Sigmoid colon (tissue), 7 donors: ENCODE results near the gene ACSL4. TPM values are rescaled to one million over a fixed set of nuclear protein-coding genes. Genes with fewer than 3 reads are reported as not detected.
A peak's percentile ranks its signal among the peaks of the same experiment; 100 is the strongest.

Source experiments
- DNase-seq: peaks from one replicate; pipeline ENCODE4 v3.0.0-alpha.2; 2019
- H3K27ac ChIP-seq, 4 donors: fragments of 200-600 bp; sonication (generic); one replicate each; pipeline ENCODE4 v1.5.1; 2016 to 2019; ENCODE audit warnings: mild to moderate bottlenecking in 1 of 4
- H3K27me3 ChIP-seq, 3 donors: fragments of 200-600 bp; sonication (generic); one replicate each; pipeline ENCODE4 v1.5.1; 2019; ENCODE audit warnings: mild to moderate bottlenecking in 1 of 3
- H3K36me3 ChIP-seq, 4 donors: fragments of 200-600 bp; sonication (generic); one replicate each; pipeline ENCODE4 v1.5.1; 2016 to 2019
- H3K4me1 ChIP-seq, 4 donors: fragments of 200-600 bp; sonication (generic); one replicate each; pipeline ENCODE4 v1.5.1; 2017 to 2019
- H3K4me3 ChIP-seq, 4 donors: fragments of 200-600 bp; sonication (generic); one replicate each; pipeline ENCODE4 v1.5.1; 2017 to 2019; ENCODE audit warnings: mild to moderate bottlenecking in 2 of 4, moderate library complexity in 1 of 4
- H3K9me3 ChIP-seq, 4 donors: fragments of 200-600 bp in 3 of 4; sonication (generic) in 3 of 4; one replicate each; pipeline versions ENCODE4 v1.5.1 to v1.6.1; 2013 to 2019
- CTCF ChIP-seq, 4 experiments: fragments of 450-650 bp in 3 of 4; fragments of 200-600 bp in 1 of 4; IDR thresholded peaks; one replicate each; pipeline ENCODE4 v1.5.1; 2016 to 2019; ENCODE audit warnings: antibody characterized with exemption in 4 of 4, mild to moderate bottlenecking in 3 of 4, moderate library complexity in 2 of 4
- EP300 ChIP-seq, 4 donors: sonication (generic); formaldehyde crosslinking; IDR thresholded peaks; one replicate each; pipeline ENCODE4 v1.6.1; 2017; ENCODE audit warnings: antibody characterized with exemption in 4 of 4
- POLR2A ChIP-seq, 2 donors: fragments of 450-650 bp; IDR thresholded peaks; one replicate each; pipeline ENCODE4 v1.6.1; 2016; ENCODE audit warnings: antibody characterized with exemption in 2 of 2, mild to moderate bottlenecking in 2 of 2, moderate library complexity in 2 of 2
- POLR2AphosphoS5 ChIP-seq, 4 donors: sonication (generic); formaldehyde crosslinking; IDR thresholded peaks; one replicate each; pipeline ENCODE4 v1.6.1; 2017; ENCODE audit warnings: antibody characterized with exemption in 4 of 4
- WGBS, 2 donors: extraction: QIAGEN DNeasy Blood & Tissue Kit; methylation state at CpG; one replicate each; pipeline ENCODE4 v1.1.7; 2013; 5-methylcytosine and 5-hydroxymethylcytosine counted together
- intact Hi-C: fragments of 100-400 bp; cut with DNase I; formaldehyde crosslinking; loops from one replicate; pipeline ENCODE4 v1.15.1; 2023
- polyA plus RNA-seq, 3 donors: library from polyadenylated mRNA; stranded (reverse); fragments of 200-250 nt; gene quantifications; one replicate each; pipeline ENCODE4 v1.2.3, GENCODE V29; 2013
- total RNA-seq, 4 donors: library from RNA; depleted of rRNA; stranded (reverse); fragments of >200 nt; gene quantifications; one replicate each; pipeline ENCODE4 v1.1.0, GENCODE V29; 2016
- donor health status: healthy with polysubstance abuse.
- donor health status: Bipolar disorder and iron deficiency.
- donor health status: healthy.

The ACSL4 gene
- total and polyA plus RNA-seq, 7 donors = 6.9 to 45.3 (median 31.3) TPM

- intact Hi-C loops = no loop called here
- no peak overlapping the region for H3K4me3 ChIP-seq
- TF ChIP-seq EP300 (IDR thresholded peaks at IDR 0.05) (no peak), POLR2A (IDR thresholded peaks at IDR 0.05) (no peak), CTCF (IDR thresholded peaks at IDR 0.05) (no peak), POLR2AphosphoS5 (IDR thresholded peaks at IDR 0.05) (no peak)
- peaks cover 0 to 26% (median 13%) of the 10 kb centered on the region in 4 donors for H3K4me1 ChIP-seq
- H3K27ac ChIP-seq = no peak overlapping the region
- no peaks in the 10 kb centered on the region for H3K9me3 ChIP-seq
- no peaks in the 10 kb centered on the region for H3K27me3 ChIP-seq
- DNase-seq = no peak
- no peaks in the 10 kb centered on the region for H3K36me3 ChIP-seq
- WGBS, 2 donors = 80 to 94% methylated on average over 2 of the region's 2 CpGs
Observed at GRCh38 chrX:109719264-109719663, 13.8 kb downstream of the ACSL4 start.

- no peak for DNase-seq
- Histone ChIP-seq H3K27ac (peak overlapping the region in 2 of 4 donors; percentile 41 to 42), H3K9me3 (no peaks in the 10 kb centered on the region), H3K4me3 (no peak overlapping the region), H3K36me3 (no peaks in the 10 kb centered on the region), H3K27me3 (no peaks in the 10 kb centered on the region), H3K4me1 (peaks cover 0 to 28% (median 18%) of the 10 kb centered on the region in 4 donors)
- TF ChIP-seq POLR2AphosphoS5 (IDR thresholded peaks at IDR 0.05) = no peak
- TF ChIP-seq POLR2A (IDR thresholded peaks at IDR 0.05) = no peak
- no peak for TF ChIP-seq CTCF (IDR thresholded peaks at IDR 0.05)
- no peak for TF ChIP-seq EP300 (IDR thresholded peaks at IDR 0.05)
- intact Hi-C loops = no loop called here
- 42 to 58% methylated on average over 1 of the region's 1 CpG for WGBS, 2 donors
Observed at GRCh38 chrX:109716431-109717028, 16.5 kb downstream of the ACSL4 start.

GRCh38 chrX:109714340-109714958, 18.6 kb downstream of the ACSL4 start:
- Histone ChIP-seq H3K4me3 (no peak overlapping the region), H3K27me3 (no peaks in the 10 kb centered on the region), H3K27ac (peak overlapping the region in 2 of 4 donors; percentile 31 to 32), H3K9me3 (no peaks in the 10 kb centered on the region), H3K36me3 (no peaks in the 10 kb centered on the region), H3K4me1 (peaks cover 0 to 28% (median 18%) of the 10 kb centered on the region in 4 donors)
- TF ChIP-seq EP300 (IDR thresholded peaks at IDR 0.05) = no peak
- no peak for TF ChIP-seq CTCF (IDR thresholded peaks at IDR 0.05)
- no peak for TF ChIP-seq POLR2AphosphoS5 (IDR thresholded peaks at IDR 0.05)
- no peak for DNase-seq
- WGBS, 2 donors = 21 to 45% methylated on average over 1 of the region's 1 CpG
- intact Hi-C loops = no loop called here

GRCh38 chrX:109710181-109710580, 22.9 kb downstream of the ACSL4 start:
- H3K4me1 ChIP-seq = peaks cover 0 to 27% (median 6%) of the 10 kb centered on the region in 4 donors

More at GRCh38 chrX:109710181-109710580, 22.9 kb downstream of the ACSL4 start:
- TF ChIP-seq POLR2A (IDR thresholded peaks at IDR 0.05) = no peak
- TF ChIP-seq EP300 (IDR thresholded peaks at IDR 0.05) = no peak
- no peak for TF ChIP-seq CTCF (IDR thresholded peaks at IDR 0.05)
- no peak for TF ChIP-seq POLR2AphosphoS5 (IDR thresholded peaks at IDR 0.05)
- no peak for DNase-seq
- intact Hi-C loops = no loop called here
- H3K27ac ChIP-seq = no peak overlapping the region
- 37 to 71% methylated on average over 2 of the region's 2 CpGs for WGBS, 2 donors
- no peaks in the 10 kb centered on the region for H3K36me3 ChIP-seq
- H3K27me3 ChIP-seq = no peaks in the 10 kb centered on the region
- H3K9me3 ChIP-seq = no peaks in the 10 kb centered on the region
- no peak overlapping the region for H3K4me3 ChIP-seq
